Fibroblast of peridontal ligament (primary cell): ENCODE data around the gene UBE2C.
"Not testable (repeated sequence)": the region's sequence is repeated elsewhere in the genome, so short reads cannot be mapped to it uniquely, and the experiment has no call there.

Experiments
- DNase-seq: peaks from one replicate; pipeline ENCODE4 v3.0.0-alpha.2; 2010; ENCODE audit errors: extremely low read depth

UBE2C gene

GRCh38 chr20:45797955-45798354 lies 14.5 kb upstream of the UBE2C start:
- not testable (repeated sequence) for DNase-seq

- peak; percentile 62 for DNase-seq
These were observed 13.4 kb upstream of the UBE2C start for GRCh38 chr20:45798935-45799642.

GRCh38 chr20:45801851-45802250 lies 10.6 kb upstream of the UBE2C start:
- no peak for DNase-seq

GRCh38 chr20:45810191-45810970 lies 2.1 kb upstream of the UBE2C start:
- no peak for DNase-seq

GRCh38 chr20:45813006-45813340 lies 529 bp downstream of the UBE2C start:
- DNase-seq, result no peak

GRCh38 chr20:45813489-45813888 lies 1.0 kb downstream of the UBE2C start:
- DNase-seq, result no peak

- no peak for DNase-seq
These were observed 1.9 kb downstream of the UBE2C start for GRCh38 chr20:45814314-45814713.

GRCh38 chr20:45816951-45817350 lies 4.5 kb downstream of the UBE2C start:
- DNase-seq, result no peak

GRCh38 chr20:45817376-45818194 lies 5.1 kb downstream of the UBE2C start:
- DNase-seq, result peak; percentile 87

GRCh38 chr20:45818239-45818638 lies 5.8 kb downstream of the UBE2C start:
- DNase-seq, result no peak

GRCh38 chr20:45819466-45819865 lies 7.0 kb downstream of the UBE2C start:
- DNase-seq, result no peak

GRCh38 chr20:45821947-45822346 lies 9.5 kb downstream of the UBE2C start:
- DNase-seq, result no peak

GRCh38 chr20:45822857-45823256 lies 10.4 kb downstream of the UBE2C start:
- peak; percentile 20 for DNase-seq

GRCh38 chr20:45823949-45824835 lies 11.7 kb downstream of the UBE2C start:
- peak; percentile 35 for DNase-seq

- DNase-seq, result peak; percentile 53
These were observed 14.1 kb downstream of the UBE2C start for GRCh38 chr20:45826381-45827019.

- DNase-seq, result no peak
These were observed 14.7 kb downstream of the UBE2C start, which contains the start of gene TNNC2 for GRCh38 chr20:45827030-45827652. TSS of gene TNNC2 (minus strand) at chr20:45827312. CDS start at chr20:45827248, 64 bp downstream.

- DNase-seq, result no peak
These were observed 15.3 kb downstream of the UBE2C start for GRCh38 chr20:45827712-45828111.

- peak; percentile 49 for DNase-seq
These were observed 16.1 kb downstream of the UBE2C start for GRCh38 chr20:45828589-45828988.

- not testable (repeated sequence) for DNase-seq
These were observed 17.2 kb downstream of the UBE2C start for GRCh38 chr20:45829673-45830106.

GRCh38 chr20:45832619-45833018 lies 20.2 kb downstream of the UBE2C start:
- no peak for DNase-seq
